Breast epithelium (tissue), 4 donors: ENCODE results near the gene ZBTB48. TPM values are rescaled to one million over a fixed set of nuclear protein-coding genes. Genes with fewer than 3 reads are reported as not detected.
A peak's percentile ranks its signal among the peaks of the same experiment; 100 is the strongest.

ENCODE experiments used
- DNase-seq, 2 donors: peaks; one replicate each; pipeline ENCODE4 v3.0.0-alpha.2; 2019; ENCODE audit warnings: low spot score in 2 of 2
- H3K27ac ChIP-seq, 2 donors: fragments of 200-600 bp; sonication (generic) in 1 of 2; one replicate each; pipeline ENCODE4 v1.5.1; 2016 to 2019; ENCODE audit warnings: mild to moderate bottlenecking in 1 of 2
- H3K27me3 ChIP-seq, 2 donors: fragments of 200-600 bp; sonication (generic) in 1 of 2; one replicate each; pipeline versions ENCODE4 v1.5.1 to v1.6.0; 2017 to 2019; ENCODE audit warnings: control low read depth in 1 of 2, mild to moderate bottlenecking in 1 of 2
- H3K36me3 ChIP-seq: fragments of 200-600 bp; one replicate; pipeline ENCODE4 v1.5.1; 2019
- H3K4me1 ChIP-seq, 2 donors: fragments of 200-600 bp; sonication (generic); one replicate each; pipeline ENCODE4 v1.5.1; 2016 to 2019; ENCODE audit warnings: control low read depth in 1 of 2
- H3K4me3 ChIP-seq, 3 donors: fragments of 200-600 bp; sonication (generic); 1 replicate in 2 of 3; 2 replicates in 1 of 3; pipeline ENCODE4 v1.5.1; 2016 to 2019; ENCODE audit warnings: mild to moderate bottlenecking in 3 of 3, moderate library complexity in 2 of 3
- H3K9me3 ChIP-seq, 2 donors: fragments of 200-600 bp; sonication (generic) in 1 of 2; one replicate each; pipeline ENCODE4 v1.5.1; 2016 to 2019; ENCODE audit warnings: control low read depth in 1 of 2
- POLR2A ChIP-seq: fragments of 450-650 bp; IDR thresholded peaks from one replicate; pipeline ENCODE4 v1.6.1; 2016; ENCODE audit warnings: antibody characterized with exemption, mild to moderate bottlenecking, moderate library complexity
- POLR2AphosphoS5 ChIP-seq, 3 donors: sonication (generic); formaldehyde crosslinking; IDR thresholded peaks; one replicate each; pipeline ENCODE4 v1.6.1; 2017; ENCODE audit warnings: antibody characterized with exemption in 3 of 3
- intact Hi-C: fragments of 100-400 bp; cut with DNase I; formaldehyde crosslinking; loops from one replicate; pipeline ENCODE4 v1.15.1; 2023; ENCODE audit warnings: low total_unique reads
- total RNA-seq, 3 donors: library from RNA; depleted of rRNA; stranded (reverse); fragments of >200 nt; gene quantifications; one replicate each; pipeline ENCODE4 v1.1.0, GENCODE V29; 2016
- TF ChIP-seq, protein P1 (sequence below), 3 donors: fragments of 450-650 bp; IDR thresholded peaks; one replicate each; pipeline ENCODE4 v1.5.1; 2016 to 2017; ENCODE audit warnings: antibody characterized with exemption in 3 of 3, mild to moderate bottlenecking in 3 of 3, moderate library complexity in 3 of 3

Gene ZBTB48
- total RNA-seq, 3 donors from 2014 or later: 19.3 to 19.6 (median 19.4) TPM

DNA sequence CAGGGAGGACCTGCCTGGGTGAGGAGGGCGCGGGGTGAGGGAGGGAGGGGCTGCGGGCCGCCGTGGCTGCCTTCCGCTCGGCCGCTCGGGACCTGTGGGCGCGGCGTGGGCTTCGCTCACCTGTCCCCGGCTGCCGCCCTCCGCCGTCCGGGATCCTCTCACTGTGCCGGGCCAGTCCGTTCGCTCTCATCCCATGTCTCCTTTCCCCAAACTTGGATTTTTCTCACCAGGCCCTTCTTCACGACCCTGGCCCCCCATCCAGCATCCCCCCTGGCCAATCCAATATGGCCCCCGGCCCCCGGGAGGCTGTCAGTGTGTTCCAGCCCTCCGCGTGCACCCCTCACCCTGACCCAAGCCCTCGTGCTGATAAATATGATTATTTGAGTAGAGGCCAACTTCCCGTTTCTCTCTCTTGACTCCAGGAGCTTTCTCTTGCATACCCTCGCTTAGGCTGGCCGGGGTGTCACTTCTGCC, 362 bp downstream of the ZBTB48 start:
- Histone ChIP-seq H3K27me3 (no peaks in the 10 kb centered on the region), H3K27ac (peak overlapping the region; percentile 97 to 98), H3K4me3 (peak overlapping the region; percentile 86 to 95 (median 95)), H3K4me1 (peaks cover 6 to 32% of the 10 kb centered on the region in 2 donors), H3K36me3 (no peaks in the 10 kb centered on the region), H3K9me3 (no peaks in the 10 kb centered on the region)
- intact Hi-C loops: no loop called here
- TF ChIP-seq POLR2AphosphoS5 (IDR thresholded peaks at IDR 0.05) (no peak), POLR2A (no peak)
- TF ChIP-seq, protein P1, sequence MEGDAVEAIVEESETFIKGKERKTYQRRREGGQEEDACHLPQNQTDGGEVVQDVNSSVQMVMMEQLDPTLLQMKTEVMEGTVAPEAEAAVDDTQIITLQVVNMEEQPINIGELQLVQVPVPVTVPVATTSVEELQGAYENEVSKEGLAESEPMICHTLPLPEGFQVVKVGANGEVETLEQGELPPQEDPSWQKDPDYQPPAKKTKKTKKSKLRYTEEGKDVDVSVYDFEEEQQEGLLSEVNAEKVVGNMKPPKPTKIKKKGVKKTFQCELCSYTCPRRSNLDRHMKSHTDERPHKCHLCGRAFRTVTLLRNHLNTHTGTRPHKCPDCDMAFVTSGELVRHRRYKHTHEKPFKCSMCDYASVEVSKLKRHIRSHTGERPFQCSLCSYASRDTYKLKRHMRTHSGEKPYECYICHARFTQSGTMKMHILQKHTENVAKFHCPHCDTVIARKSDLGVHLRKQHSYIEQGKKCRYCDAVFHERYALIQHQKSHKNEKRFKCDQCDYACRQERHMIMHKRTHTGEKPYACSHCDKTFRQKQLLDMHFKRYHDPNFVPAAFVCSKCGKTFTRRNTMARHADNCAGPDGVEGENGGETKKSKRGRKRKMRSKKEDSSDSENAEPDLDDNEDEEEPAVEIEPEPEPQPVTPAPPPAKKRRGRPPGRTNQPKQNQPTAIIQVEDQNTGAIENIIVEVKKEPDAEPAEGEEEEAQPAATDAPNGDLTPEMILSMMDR (IDR thresholded peaks at IDR 0.05): no peak
- no peak for DNase-seq

DNA sequence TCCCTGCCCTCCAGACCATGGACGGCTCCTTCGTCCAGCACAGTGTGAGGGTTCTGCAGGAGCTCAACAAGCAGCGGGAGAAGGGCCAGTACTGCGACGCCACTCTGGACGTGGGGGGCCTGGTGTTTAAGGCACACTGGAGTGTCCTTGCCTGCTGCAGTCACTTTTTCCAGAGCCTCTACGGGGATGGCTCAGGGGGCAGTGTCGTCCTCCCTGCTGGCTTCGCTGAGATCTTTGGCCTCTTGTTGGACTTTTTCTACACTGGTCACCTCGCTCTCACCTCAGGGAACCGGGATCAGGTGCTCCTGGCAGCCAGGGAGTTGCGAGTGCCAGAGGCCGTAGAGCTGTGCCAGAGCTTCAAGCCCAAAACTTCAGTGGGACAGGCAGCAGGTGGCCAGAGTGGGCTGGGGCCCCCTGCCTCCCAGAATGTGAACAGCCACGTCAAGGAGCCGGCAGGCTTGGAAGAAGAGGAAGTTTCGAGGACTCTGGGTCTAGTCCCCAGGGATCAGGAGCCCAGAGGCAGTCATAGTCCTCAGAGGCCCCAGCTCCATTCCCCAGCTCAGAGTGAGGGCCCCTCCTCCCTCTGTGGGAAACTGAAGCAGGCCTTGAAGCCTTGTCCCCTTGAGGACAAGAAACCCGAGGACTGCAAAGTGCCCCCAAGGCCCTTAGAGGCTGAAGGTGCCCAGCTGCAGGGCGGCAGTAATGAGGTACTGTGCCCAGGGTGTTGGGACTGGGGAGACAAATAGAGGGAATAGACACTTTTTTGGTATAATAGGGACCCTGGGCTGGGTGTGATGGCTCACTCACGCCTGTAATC, 1.0 kb downstream of the ZBTB48 start:
- Histone ChIP-seq H3K9me3 (no peaks in the 10 kb centered on the region), H3K4me3 (peak overlapping the region; percentile 86 to 95 (median 95)), H3K4me1 (peaks cover 6 to 32% of the 10 kb centered on the region in 2 donors), H3K27me3 (no peaks in the 10 kb centered on the region), H3K36me3 (no peaks in the 10 kb centered on the region), H3K27ac (peak overlapping the region; percentile 97 to 98)
- TF ChIP-seq POLR2A (no peak), POLR2AphosphoS5 (IDR thresholded peaks at IDR 0.05) (no peak)
- TF ChIP-seq, protein P1 (IDR thresholded peaks at IDR 0.05): no peak
- no peak for DNase-seq
- intact Hi-C loops: no loop called here

DNA sequence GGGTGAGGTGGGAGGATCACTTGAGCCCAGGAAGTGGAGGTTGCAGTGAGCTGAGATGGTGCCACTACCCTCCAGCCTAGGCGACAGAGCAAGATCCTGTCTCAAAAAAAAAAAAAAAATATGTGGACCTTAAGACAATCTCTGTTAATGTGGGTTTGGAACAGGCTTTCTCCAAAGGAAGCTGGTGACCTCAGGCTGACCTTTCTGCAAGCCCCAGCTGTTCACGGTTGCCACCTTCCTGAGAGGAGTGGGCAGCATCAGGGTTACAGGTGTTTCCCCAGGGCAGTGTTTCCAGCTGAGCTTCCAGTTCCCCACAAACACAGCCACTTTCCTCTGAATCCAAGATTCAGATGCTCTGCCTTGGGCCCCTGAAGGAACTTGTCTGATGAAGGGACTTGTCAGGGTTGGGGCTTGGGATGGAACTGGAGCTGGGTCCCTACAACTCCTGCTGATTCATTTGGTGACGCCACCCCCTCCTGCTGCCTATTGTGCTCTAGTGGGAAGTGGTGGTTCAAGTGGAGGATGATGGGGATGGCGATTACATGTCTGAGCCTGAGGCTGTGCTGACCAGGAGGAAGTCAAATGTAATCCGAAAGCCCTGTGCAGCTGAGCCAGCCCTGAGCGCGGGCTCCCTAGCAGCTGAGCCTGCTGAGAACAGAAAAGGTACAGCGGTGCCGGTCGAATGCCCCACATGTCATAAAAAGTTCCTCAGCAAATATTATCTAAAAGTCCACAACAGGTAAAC, 1.9 kb downstream of the ZBTB48 start:
- Histone ChIP-seq H3K36me3 (no peaks in the 10 kb centered on the region), H3K4me3 (peak overlapping the region in 1 of 3 donors; percentile 2), H3K27ac (peak overlapping the region; percentile 97 to 98), H3K4me1 (peaks cover 6 to 32% of the 10 kb centered on the region in 2 donors), H3K27me3 (no peaks in the 10 kb centered on the region), H3K9me3 (no peaks in the 10 kb centered on the region)
- DNase-seq: no peak
- intact Hi-C loops: no loop called here
- TF ChIP-seq, protein P1 (IDR thresholded peaks at IDR 0.05): no peak
- TF ChIP-seq POLR2AphosphoS5 (IDR thresholded peaks at IDR 0.05) (no peak), POLR2A (no peak)

DNA sequence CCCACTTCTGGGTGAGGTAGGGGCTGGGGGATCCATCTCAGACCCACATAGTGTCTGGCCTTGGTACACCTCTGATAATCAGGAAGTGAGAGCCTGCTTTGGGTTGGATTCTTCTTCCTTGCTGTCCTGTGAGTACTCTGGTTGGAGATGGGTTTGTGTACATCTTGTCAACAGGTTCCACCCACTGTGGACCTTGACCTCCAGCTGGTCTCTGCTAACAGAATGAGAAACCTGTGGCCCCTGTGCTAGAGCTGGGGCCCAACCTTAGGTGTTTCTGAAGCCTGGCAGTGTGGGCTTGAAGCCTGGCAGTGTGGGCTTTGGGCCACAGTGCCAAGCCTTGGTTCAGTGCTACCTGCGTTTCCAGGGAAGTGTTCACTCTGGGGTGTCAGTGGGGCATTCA, 2.6 kb downstream of the ZBTB48 start:
- DNase-seq: no peak
- Histone ChIP-seq H3K27me3 (no peaks in the 10 kb centered on the region), H3K36me3 (no peaks in the 10 kb centered on the region), H3K9me3 (no peaks in the 10 kb centered on the region), H3K4me1 (peaks cover 6 to 32% of the 10 kb centered on the region in 2 donors), H3K4me3 (peak overlapping the region in 1 of 3 donors; percentile 2), H3K27ac (peak overlapping the region; percentile 97 to 98)
- intact Hi-C loops: no loop called here
- TF ChIP-seq POLR2A: no peak
- TF ChIP-seq, protein P1 (IDR thresholded peaks at IDR 0.05): no peak
- TF ChIP-seq POLR2AphosphoS5 (IDR thresholded peaks at IDR 0.05): no peak
